Smooth muscle cell of the brain vasculature (primary cell): ENCODE data around the gene PLEKHG3.

Experiments used
- DNase-seq: peaks from one replicate; pipeline ENCODE4 v3.0.0-alpha.2; 2012; ENCODE audit warnings: low read depth, low spot score

The PLEKHG3 gene

DNA sequence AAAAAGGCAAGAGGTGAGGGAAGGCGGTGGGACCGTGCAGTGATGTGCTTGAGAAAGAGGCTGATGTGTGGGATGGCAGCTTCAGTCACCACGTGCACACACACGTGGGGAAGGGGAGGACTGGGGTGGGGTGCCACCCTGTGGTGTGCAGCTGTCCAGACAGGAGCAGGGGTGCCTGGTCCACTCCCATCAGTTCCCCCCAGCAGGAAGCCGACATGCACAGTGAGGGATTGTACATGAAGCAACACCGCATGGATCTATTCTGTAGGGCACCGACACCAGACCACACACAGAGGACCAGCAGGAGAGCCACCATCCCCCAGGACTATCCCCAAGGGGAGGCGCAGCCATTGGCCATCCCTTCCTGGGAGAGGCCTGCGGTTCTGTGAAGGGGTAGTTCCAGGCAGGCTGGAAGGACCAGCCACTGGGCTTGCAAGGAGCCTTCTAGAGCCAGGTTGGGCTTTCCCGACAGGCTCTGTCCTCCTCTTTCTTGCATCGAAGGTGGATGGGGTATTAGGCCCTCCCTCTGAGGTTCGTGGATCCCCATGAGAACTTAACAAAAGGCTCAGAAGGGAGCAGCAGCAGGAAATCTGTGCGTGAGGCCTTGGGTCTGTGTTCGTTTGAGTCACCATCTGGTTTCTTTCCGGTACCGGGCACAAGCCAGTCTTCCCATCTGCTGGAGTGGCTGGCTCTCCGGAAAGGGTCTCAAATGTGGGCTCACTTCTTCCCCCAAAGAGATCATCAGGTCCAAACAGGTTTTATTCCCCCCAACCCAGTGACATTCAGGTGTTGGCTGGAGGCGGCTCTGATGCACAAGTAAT, 59.8 kb downstream of the PLEKHG3 start:
- no peak for DNase-seq

GRCh38 chr14:64764641-64765520, 60.7 kb downstream of the PLEKHG3 start:
- no peak for DNase-seq

GRCh38 chr14:64765740-64766302, 61.6 kb downstream of the PLEKHG3 start:
- DNase-seq, result no peak

GRCh38 chr14:64766430-64767151, 62.4 kb downstream of the PLEKHG3 start:
- DNase-seq, result no peak

DNA sequence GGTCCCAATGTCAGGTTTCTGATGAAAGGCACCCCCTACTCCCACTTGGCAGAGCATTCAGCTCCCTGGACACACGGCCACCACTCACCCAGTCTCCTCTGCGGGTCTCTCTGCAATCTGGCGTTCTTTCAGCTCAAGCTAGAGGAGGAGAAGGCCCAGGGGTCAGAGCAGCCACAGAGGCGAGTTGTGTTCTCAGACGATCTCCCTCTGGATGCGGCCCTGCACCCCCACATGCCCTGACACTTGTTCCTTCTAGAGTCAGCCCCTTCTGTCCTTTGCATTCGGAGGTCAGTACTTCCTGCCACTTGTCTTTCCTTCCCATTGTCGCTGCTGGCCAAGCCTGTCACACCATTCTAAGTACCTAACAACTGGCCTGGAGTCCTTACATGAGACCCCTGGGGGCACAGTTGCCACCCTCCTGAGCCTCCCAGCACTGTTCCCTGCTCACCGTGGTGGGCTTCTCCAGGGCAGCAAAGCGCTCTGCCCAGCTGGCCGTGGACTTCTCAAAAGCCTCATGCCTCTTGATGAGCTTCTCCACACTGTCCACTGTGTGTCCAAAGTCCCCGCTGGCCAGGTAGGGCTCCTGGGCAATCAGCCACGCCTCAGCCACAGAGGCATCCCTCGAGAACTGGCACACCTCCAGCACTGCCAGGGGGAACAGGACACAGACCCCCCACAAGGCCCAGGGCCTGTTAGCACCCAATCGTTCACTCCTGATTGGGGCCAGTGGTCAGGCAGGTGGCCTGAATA, 63.2 kb downstream of the PLEKHG3 start:
- no peak for DNase-seq

DNA sequence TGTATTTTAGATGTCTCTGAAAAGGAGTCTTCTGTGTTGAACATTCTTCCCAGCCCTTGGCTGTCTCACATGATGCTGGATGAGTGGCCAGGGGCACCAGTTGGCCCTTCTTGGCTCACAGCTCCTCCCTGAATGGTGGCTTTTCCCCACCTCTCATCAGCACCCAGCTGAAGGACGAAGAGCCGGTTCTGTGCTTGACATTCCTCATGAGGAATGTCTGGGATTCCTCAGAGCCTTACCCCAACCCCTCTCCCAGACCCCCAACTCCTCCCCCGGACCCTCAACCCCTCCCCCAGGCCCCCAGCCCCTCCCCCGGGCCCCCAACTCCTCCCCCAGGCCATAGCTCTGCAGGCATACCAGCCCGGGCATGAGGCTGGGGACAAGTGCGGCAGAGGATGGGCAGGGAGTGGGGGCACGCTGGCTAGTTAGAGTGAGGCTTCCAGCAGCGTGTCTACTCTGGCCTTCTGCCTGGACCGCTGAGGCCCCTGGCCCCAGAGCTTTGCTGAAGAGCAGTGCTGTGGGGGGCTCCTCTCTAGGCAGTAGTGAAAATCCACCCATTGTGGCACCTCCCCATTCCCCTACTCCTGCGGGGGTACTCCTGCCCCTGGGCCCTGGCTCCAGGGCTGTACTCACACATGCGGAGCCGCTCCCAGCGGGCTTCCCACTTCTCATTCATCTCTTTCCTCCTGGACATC, 64.3 kb downstream of the PLEKHG3 start:
- no peak for DNase-seq

DNA sequence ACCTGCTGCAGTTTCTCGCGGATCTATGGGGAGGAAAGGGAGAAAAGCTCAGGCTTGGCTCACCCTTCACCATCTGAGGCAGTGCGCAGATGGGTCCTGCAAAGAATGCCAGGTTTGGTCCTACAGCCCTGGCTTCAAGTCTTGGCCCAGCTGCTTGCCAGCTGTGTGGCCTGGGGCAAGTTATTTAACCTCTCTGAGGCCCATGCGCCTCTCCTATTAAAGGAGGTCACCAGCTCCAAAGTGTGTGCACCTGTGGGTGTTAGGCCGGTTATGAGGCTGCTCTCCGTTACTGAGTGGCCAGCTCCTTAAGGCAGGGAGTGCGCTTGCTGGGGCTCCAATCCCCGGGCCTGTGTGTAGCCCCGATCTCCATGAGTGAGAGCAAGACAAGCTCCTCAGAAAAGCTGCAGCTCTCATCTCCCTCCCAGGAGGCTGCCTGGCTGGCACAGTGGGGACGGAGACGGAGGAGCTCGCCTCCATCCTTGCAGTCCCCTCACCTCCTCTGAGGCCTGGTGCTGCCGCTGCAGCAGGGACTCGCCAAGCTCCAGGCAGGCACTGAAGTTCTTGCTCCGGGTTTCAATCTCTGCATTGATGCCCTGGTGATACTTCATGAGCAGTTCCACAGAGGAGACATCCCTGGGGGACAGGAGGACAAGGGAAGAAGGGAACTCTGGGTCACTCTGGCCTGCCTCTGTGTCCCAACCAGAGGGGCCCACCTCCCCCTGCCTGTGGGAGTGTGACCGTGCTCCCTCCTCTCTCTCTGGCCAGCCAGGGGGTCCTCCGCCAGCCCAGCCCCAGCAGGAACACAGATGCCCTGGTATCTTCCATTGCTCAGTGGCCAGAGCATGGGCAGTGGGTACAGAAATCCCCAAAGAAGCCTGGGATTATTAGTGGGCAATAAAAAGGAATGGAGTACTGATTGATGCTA, 65.1 kb downstream of the PLEKHG3 start:
- DNase-seq, result no peak

DNA sequence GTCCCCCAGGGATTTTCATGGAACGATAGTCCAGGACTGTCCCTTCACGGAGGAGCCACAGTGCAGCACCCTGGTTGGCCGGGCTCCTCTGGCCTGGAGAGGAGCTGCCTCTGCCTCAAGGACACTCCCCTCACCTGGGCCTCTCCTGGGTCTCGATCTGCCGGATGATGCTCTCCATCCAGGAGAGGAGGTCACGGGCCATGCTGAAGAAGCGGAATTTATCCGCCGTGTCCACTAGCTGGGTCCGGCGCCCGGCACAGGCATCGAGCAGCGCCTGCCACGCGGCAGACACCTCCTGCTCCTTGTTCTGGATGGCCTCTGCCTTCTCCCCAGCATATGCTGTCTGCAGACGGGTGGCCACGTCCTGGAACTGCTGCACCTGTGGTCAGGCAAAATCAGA, 66.5 kb downstream of the PLEKHG3 start:
- DNase-seq, result no peak

DNA sequence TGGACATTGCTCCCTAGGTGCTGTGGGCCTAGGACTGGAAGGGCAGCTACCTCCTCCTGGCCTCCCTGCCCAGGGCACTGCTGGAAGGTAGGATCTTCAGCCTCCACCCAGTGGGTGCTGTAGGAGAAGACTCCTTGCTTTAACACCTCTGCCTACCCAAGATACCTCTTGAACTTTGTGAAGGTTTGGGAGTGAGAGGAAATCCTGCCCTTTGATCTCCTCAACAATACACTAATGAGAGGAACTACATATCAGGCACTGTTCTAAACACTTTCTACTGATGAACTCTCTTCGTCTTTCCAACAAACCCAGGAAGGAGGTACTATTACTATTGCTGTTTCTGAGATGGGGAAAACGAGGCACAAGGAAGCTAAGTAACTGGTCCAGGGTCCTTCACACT, 66.9 kb downstream of the PLEKHG3 start:
- no peak for DNase-seq

DNA sequence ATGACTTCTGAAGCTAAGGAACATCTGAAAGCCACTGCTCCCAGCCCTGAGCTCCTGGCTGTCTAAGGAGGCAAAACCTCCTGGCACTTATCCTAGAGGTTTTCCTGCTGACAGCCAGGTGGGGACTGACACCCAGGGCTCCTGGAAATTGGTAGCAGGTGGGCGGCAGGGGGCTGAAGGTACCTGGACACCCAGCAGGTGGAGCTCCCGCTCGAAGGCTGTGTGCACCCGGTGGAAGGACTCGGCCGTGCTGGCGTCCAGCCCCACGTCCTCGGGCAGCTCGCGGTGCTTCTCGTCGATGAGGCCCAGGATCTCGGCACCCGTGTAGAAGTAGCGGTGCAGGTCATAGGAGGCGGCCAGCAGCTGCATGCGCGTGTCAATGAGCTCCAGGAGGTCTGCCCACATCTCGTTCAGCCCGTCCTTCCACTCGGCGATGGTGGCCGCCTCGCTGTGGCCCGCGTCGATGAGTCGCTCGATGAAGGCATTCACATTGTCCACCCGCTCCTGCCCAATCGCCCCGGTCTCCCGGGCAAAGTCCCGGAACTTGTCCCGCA, 68.2 kb downstream of the PLEKHG3 start:
- DNase-seq, result no peak

DNA sequence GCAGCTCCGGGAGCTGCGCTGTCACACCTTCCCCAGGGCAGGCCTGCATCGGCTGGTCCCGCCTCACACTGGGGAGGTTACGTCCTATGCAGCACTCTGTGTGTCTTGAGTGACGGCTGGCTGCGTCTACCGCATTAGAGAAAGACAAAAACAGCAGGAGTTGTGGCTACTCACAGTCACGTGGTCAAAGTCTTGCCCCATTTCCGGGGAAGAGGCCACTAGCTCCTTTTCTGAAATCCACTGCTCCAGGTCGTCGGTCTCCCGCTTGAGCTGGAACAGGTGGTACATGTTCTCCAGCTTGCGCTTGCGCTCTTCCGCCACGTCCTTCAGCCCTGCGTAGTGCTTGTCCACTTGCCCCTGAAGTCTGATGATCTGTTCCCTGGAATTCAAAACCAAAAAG, 68.8 kb downstream of the PLEKHG3 start:
- DNase-seq, result no peak

DNA sequence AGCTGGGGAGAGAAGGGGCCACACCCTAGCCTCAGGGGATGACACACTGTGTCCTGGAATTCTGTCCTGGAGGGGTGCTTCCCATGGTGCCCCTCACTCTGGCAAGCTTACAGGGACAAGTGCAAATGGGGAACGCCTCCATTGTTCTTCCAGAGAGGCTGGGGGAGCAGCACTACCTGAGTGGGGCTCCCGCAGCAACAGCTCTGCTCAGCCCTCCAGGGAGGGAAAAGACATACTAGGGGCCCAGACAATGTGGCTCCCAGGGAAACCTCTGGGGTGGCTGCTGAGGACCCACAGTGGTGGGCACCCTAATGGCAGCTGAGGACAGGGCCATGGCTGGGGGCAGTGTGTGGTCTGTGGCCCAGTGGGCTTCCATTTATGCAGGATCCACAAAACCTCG, 69.4 kb downstream of the PLEKHG3 start:
- DNase-seq, result no peak

DNA sequence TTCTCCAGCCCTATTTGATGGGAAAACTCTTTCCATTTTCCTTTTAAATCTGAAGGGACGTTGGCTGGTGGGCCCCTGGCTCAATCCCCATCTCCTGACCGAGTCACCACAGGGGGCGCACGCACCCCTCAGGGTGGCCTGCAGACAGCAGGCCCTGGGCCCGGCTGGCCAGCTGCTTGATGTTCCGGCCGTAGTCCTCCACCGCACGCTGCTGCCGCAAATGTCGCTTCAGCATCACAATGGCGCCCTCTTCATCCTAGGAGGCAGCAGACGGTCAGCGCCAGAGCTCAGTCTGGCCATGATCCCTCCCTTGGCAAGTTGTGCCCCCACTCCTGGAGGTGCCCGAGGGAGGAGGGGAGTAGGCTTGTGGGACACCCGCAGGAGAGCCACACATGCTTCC, 70.0 kb downstream of the PLEKHG3 start:
- DNase-seq, result no peak

GRCh38 chr14:64775081-64775777, 71.0 kb downstream of the PLEKHG3 start:
- DNase-seq, result no peak

GRCh38 chr14:64777461-64777860, 73.2 kb downstream of the PLEKHG3 start:
- no peak for DNase-seq

GRCh38 chr14:64778104-64778754, 74.0 kb downstream of the PLEKHG3 start:
- DNase-seq, result no peak

- DNase-seq, result no peak
Observed at GRCh38 chr14:64779472-64779871, 75.2 kb downstream of the PLEKHG3 start.

DNA sequence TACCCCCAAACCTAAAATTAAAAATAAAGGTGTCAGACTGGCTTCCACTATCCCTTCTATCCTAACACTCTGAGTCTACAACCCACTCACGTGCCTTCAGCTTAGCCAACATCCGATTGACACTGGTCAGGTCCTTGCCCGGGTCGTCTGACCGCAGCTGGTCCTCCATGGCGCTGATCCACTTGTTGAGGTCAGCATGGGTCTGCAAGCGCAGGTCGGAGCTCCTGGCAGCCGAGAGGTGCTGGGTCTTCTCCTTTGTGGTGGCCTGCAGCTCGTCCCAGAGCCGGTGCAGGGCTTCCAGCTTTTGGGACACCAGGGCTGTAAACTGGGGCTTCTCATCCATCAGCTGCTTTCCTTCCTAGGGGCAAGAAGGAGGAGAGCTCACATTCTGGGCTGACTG, 78.0 kb downstream of the PLEKHG3 start:
- no peak for DNase-seq
